GM12878 (cell line): Measurements from ENCODE around the gene APBA1.

Experiments used
- EZH2 ChIP-seq: IDR thresholded peaks from 2 replicates; pipeline ENCODE4 v1.6.1; 2012; ENCODE audit warnings: low read depth, mild to moderate bottlenecking, control low read depth, inconsistent platforms, low read length, borderline replicate concordance; ENCODE audit not compliant: control insufficient read depth
- HCFC1 ChIP-seq: fragments of 150-350 bp; IDR thresholded peaks from 2 replicates; pipeline ENCODE4 v1.6.1; 2014; ENCODE audit warnings: low read length
- NBN ChIP-seq: fragments of 450-650 bp; IDR thresholded peaks from 2 replicates; pipeline ENCODE4 v1.6.1; 2016
- POLR2AphosphoS5 ChIP-seq: IDR thresholded peaks from 2 replicates; pipeline ENCODE4 v1.6.1; 2011; ENCODE audit warnings: mild to moderate bottlenecking, low read length, inconsistent platforms
- RELA ChIP-seq: fragments of 450-650 bp; IDR thresholded peaks from 2 replicates; pipeline ENCODE4 v1.8.0; 2014; ENCODE audit warnings: borderline replicate concordance; ENCODE audit not compliant: partially characterized antibody
- RFX5 ChIP-seq: IDR thresholded peaks from 2 replicates; pipeline ENCODE4 v1.6.1; 2011; ENCODE audit warnings: low read depth, low read length, improper control_type of control experiment

DNA sequence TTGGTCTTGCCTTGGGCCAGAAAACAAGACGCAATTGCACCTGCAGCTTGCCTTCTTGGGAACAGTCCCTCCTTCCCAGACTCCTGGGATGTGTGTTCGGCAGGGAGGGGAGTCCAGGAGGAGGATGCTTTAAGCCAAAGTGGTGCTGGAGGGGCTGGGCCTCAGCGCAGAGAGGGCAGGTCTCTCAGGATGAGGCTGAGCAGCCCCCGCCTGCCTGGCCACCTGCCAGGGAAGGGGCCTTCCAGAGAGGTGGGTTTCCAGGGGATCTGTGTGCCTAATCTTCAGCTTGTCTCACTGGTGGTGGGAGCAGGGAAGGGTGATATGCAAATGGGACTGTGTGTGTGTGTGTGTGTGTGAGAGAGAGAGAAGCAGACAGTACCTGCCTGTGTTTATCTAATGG is 242.0 kb downstream of the APBA1 start:
- no peak for TF ChIP-seq RFX5
- TF ChIP-seq HCFC1 = no peak
- TF ChIP-seq POLR2AphosphoS5 = no peak
- no peak for TF ChIP-seq NBN
- TF ChIP-seq RELA = no peak
- no peak for TF ChIP-seq EZH2
